ENCODE measurements around the gene PARD6B.
"Not testable (repeated sequence)": the region's sequence is repeated elsewhere in the genome, so short reads cannot be mapped to it uniquely, and the experiment has no call there.

Gene PARD6B

GRCh38 chr20:50731055-50731929 lies at the start of gene PARD6B:
TSS of gene PARD6B (plus strand) at chr20:50731580. CDS start at chr20:50731787, 207 bp downstream.
- no peak for FAIRE-seq

GRCh38 chr20:50682065-50682464 lies 49.3 kb upstream of the PARD6B start:
- FAIRE-seq: no peak

- FAIRE-seq: no peak
These were observed 48.3 kb upstream of the PARD6B start for GRCh38 chr20:50682947-50683530.

- FAIRE-seq: no peak
These were observed 47.8 kb upstream of the PARD6B start for GRCh38 chr20:50683570-50683969.

GRCh38 chr20:50686821-50687220 lies 44.6 kb upstream of the PARD6B start:
- no peak for FAIRE-seq

GRCh38 chr20:50688256-50688975 lies 43.0 kb upstream of the PARD6B start:
- no peak for FAIRE-seq

GRCh38 chr20:50689864-50690649 lies 41.3 kb upstream of the PARD6B start:
- no peak for FAIRE-seq

GRCh38 chr20:50690650-50691572 lies 40.5 kb upstream of the PARD6B start, which contains the start of gene RIPOR3:
TSS of gene RIPOR3 (minus strand) at chr20:50691542. CDS start at chr20:50691128, 414 bp downstream.
- FAIRE-seq: no peak

- FAIRE-seq: no peak
These were observed 39.5 kb upstream of the PARD6B start for GRCh38 chr20:50691573-50692551.

GRCh38 chr20:50692552-50692933 lies 38.8 kb upstream of the PARD6B start:
- no peak for FAIRE-seq

- no peak for FAIRE-seq
These were observed 38.4 kb upstream of the PARD6B start for GRCh38 chr20:50693001-50693400.

GRCh38 chr20:50694379-50695134 lies 36.8 kb upstream of the PARD6B start:
- FAIRE-seq: no peak

GRCh38 chr20:50695135-50695872 lies 36.1 kb upstream of the PARD6B start:
- FAIRE-seq: no peak

GRCh38 chr20:50698255-50698654 lies 33.1 kb upstream of the PARD6B start:
- not testable (repeated sequence) for FAIRE-seq

- no peak for FAIRE-seq
These were observed 31.7 kb upstream of the PARD6B start for GRCh38 chr20:50699688-50700087.

- peak; percentile 95 for FAIRE-seq
These were observed 30.1 kb upstream of the PARD6B start for GRCh38 chr20:50701041-50701963.

- FAIRE-seq: not testable (repeated sequence)
These were observed 27.5 kb upstream of the PARD6B start for GRCh38 chr20:50703651-50704438.

All from TTC549 (cell line).